Bronchial epithelial cell (primary cell): ENCODE results near the gene CD2AP. TPM values are rescaled to one million over a fixed set of nuclear protein-coding genes. Genes with fewer than 3 reads are reported as not detected.
A peak's percentile ranks its signal among the peaks of the same experiment; 100 is the strongest.

Source experiments
- DNase-seq: peaks from one replicate; pipeline ENCODE4 v3.0.0-alpha.2; 2010; ENCODE audit warnings: low read depth
- FAIRE-seq: peaks from 2 replicates; lab custom pipeline; 2011; peaks lifted over from hg19 to GRCh38; lab: Jason Lieb, UNC
- H3K27me3 ChIP-seq: 2 replicates; pipeline ENCODE4 v1.5.1; 2011; ENCODE audit warnings: low read length; ENCODE audit not compliant: control insufficient read depth, insufficient read depth
- H3K36me3 ChIP-seq: 2 replicates; pipeline ENCODE4 v1.5.1; 2011; ENCODE audit warnings: low read length; ENCODE audit not compliant: control insufficient read depth, insufficient read depth
- H3K4me3 ChIP-seq: 2 replicates; pipeline ENCODE4 v1.5.1; 2011; ENCODE audit warnings: mild to moderate bottlenecking, low read depth, low read length, control low read depth
- CTCF ChIP-seq: IDR thresholded peaks from 2 replicates; pipeline ENCODE4 v1.5.1; 2011; ENCODE audit warnings: mild to moderate bottlenecking, moderate library complexity, low read length, control low read depth, inconsistent platforms; ENCODE audit not compliant: insufficient read depth, severe bottlenecking
- total RNA-seq: library from RNA; depleted of rRNA; stranded (reverse); fragments of >200 nt; gene quantifications from 2 replicates; pipeline ENCODE4 v1.2.1, GENCODE V29; 2014

The CD2AP gene
- total RNA-seq, 1 donor from 2014 or later, result 24.0 TPM

- no peak overlapping the region for H3K4me3 ChIP-seq
- H3K27me3 ChIP-seq, result no peaks in the 10 kb centered on the region
- no peaks in the 10 kb centered on the region for H3K36me3 ChIP-seq
- TF ChIP-seq CTCF, result no peak
- no peak for FAIRE-seq
- DNase-seq, result peak; percentile 57
Measured at GRCh38 chr6:47473791-47474346, 3.7 kb upstream of the CD2AP start.

- FAIRE-seq, result no peak
- TF ChIP-seq CTCF, result no peak
- Histone ChIP-seq H3K4me3 (no peak overlapping the region), H3K36me3 (no peaks in the 10 kb centered on the region), H3K27me3 (no peaks in the 10 kb centered on the region)
- no peak for DNase-seq
Measured at GRCh38 chr6:47475319-47475816, 2.2 kb upstream of the CD2AP start.

- H3K36me3 ChIP-seq, result no peaks in the 10 kb centered on the region
- DNase-seq, result peak; percentile 31
- H3K4me3 ChIP-seq, result peak overlapping the region; percentile 95
- no peak for FAIRE-seq
- TF ChIP-seq CTCF, result no peak
- no peaks in the 10 kb centered on the region for H3K27me3 ChIP-seq
Measured at GRCh38 chr6:47476781-47477496, 650 bp upstream of the CD2AP start.

- Histone ChIP-seq H3K36me3 (no peaks in the 10 kb centered on the region), H3K27me3 (no peaks in the 10 kb centered on the region), H3K4me3 (peak overlapping the region; percentile 95)
- TF ChIP-seq CTCF, result no peak
- DNase-seq, result peak; percentile 46
- FAIRE-seq, result no peak
Measured at GRCh38 chr6:47478233-47479139, 897 bp downstream of the CD2AP start.

GRCh38 chr6:47479140-47479508 lies 1.5 kb downstream of the CD2AP start:
- FAIRE-seq (no peak), DNase-seq (no peak)
- H3K4me3 ChIP-seq, result peak overlapping the region; percentile 95
- TF ChIP-seq CTCF, result no peak
- no peaks in the 10 kb centered on the region for H3K27me3 ChIP-seq
- no peaks in the 10 kb centered on the region for H3K36me3 ChIP-seq
